ENCODE results near the gene NELFA.

Gene NELFA

DNA sequence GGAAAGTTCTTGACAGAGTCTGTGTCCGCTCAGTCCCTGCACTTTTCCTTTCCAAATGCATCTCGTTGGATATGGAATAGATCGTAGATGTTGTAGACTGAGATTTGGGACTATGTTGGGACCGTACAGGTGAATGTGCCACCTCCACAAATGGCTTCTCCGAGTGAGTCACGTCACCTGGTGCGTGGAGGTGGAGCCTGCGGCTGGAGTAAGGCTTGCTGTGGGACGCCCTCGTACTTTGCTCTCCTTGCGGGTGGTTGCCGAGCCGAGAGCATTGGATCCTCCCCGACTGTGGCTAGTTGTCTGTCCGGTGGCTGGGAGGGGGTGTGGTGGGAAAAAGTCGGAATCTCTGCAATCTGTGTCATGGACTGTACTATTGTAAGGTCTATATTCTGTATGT lies 60.5 kb downstream of the NELFA start:
- Mint-ChIP-seq H3K4me1 (peaks cover 15% of the 10 kb centered on the region), H3K9me3 (no peaks in the 10 kb centered on the region), H3K4me3 (no peak overlapping the region), H3K27me3 (ENCODE audit: low read depth, poor library complexity) (peaks cover 6% of the 10 kb centered on the region), H3K36me3 (ENCODE audit: low read depth) (peaks cover 55% of the 10 kb centered on the region), H3K27ac (peak overlapping the region; percentile 88)
- TF ChIP-seq, protein P1, sequence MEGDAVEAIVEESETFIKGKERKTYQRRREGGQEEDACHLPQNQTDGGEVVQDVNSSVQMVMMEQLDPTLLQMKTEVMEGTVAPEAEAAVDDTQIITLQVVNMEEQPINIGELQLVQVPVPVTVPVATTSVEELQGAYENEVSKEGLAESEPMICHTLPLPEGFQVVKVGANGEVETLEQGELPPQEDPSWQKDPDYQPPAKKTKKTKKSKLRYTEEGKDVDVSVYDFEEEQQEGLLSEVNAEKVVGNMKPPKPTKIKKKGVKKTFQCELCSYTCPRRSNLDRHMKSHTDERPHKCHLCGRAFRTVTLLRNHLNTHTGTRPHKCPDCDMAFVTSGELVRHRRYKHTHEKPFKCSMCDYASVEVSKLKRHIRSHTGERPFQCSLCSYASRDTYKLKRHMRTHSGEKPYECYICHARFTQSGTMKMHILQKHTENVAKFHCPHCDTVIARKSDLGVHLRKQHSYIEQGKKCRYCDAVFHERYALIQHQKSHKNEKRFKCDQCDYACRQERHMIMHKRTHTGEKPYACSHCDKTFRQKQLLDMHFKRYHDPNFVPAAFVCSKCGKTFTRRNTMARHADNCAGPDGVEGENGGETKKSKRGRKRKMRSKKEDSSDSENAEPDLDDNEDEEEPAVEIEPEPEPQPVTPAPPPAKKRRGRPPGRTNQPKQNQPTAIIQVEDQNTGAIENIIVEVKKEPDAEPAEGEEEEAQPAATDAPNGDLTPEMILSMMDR (IDR thresholded peaks at IDR 0.05), result no peak
- no peak for DNase-seq

DNA sequence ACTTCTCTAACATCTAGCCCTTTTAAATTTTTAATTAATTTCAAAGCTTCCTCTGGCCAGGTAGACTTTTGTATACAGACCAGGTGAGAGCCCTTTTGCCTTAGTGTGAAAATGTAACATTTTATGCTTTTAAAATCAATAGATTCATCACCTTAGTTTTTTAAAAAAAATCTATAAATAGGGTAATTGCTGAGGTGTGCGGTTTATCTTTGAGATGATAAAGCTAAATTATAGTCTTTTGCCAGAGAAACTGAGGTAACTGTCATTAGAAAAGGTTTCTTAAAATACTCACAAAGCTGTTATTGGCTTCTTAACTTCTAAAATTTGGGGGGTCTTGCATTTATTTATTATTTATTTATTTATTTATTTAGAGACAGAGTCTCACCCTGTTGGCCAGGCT lies 62.9 kb downstream of the NELFA start:
- peaks cover 15% of the 10 kb centered on the region for H3K4me1 Mint-ChIP-seq
- no peak for DNase-seq
- no peak overlapping the region for H3K27ac Mint-ChIP-seq
- H3K27me3 Mint-ChIP-seq (ENCODE audit: low read depth, poor library complexity), result peaks cover 6% of the 10 kb centered on the region
- TF ChIP-seq, protein P1 (IDR thresholded peaks at IDR 0.05), result no peak
- H3K36me3 Mint-ChIP-seq (ENCODE audit: low read depth), result peaks cover 55% of the 10 kb centered on the region
- no peaks in the 10 kb centered on the region for H3K9me3 Mint-ChIP-seq
- no peak overlapping the region for H3K4me3 Mint-ChIP-seq

DNA sequence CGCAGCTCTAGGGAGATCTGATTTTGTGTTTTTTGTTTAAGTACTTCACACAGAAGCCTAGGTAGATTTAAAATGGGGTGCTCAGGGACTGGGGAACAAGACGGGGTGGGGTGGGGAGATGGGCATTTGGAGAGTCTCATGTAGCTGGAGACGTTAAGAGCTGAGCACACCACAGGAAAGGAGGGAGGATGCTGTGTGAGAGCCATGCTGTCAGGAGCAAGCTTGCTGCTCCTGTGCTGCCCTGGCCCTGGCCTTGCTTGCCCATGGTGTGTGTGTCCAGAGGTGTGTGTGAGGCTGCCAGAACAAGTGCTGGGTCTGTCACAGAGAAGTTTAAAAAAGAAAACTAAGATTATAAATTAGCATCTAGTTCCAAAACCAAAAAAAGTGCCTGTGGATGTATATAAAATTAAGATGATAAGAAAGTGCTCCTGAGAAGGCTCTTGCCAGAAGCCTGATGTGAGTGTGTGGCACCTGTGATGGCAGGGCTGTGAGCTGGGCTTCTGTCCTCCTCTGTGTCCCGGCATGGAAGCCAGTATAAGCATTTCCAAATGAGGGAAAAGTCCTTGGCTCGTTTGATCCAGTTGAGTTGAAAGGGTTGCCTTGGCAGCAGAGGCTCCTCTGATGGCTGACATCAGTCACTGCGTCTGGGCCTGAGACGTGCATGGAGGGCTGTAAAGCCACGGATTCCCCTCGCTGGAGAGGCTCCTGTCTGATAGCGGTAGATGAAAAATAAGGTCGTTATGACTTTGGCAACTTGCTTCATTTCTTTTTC lies 63.5 kb downstream of the NELFA start:
- no peaks in the 10 kb centered on the region for H3K9me3 Mint-ChIP-seq
- peaks cover 60% of the 10 kb centered on the region for H3K36me3 Mint-ChIP-seq (ENCODE audit: low read depth)
- TF ChIP-seq, protein P1 (IDR thresholded peaks at IDR 0.05), result no peak
- DNase-seq, result no peak
- H3K4me1 Mint-ChIP-seq, result peaks cover 19% of the 10 kb centered on the region
- peaks cover 6% of the 10 kb centered on the region for H3K27me3 Mint-ChIP-seq (ENCODE audit: low read depth, poor library complexity)
- no peak overlapping the region for H3K4me3 Mint-ChIP-seq
- H3K27ac Mint-ChIP-seq, result peak overlapping the region; percentile 71

DNA sequence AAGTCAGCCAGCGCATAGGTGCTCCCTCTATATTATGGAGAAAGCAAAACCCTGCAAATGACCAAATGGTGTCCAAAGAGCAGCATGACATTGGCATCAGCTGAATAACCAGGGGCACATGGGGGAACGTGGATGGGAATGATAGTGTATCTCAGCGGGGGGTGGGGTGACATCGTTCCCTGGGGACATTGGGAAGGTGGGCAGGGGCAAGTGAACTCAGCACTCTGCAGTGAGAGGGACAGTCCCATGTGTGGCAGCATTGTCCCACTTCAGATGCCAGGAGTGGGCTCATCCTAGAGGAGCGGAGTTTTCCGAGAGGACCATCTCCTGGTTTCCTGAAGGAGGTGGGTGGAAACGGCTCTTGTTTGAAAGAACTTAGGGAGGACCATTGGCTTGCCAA lies 64.8 kb downstream of the NELFA start:
- peaks cover 6% of the 10 kb centered on the region for H3K27me3 Mint-ChIP-seq (ENCODE audit: low read depth, poor library complexity)
- DNase-seq, result no peak
- TF ChIP-seq, protein P1 (IDR thresholded peaks at IDR 0.05), result no peak
- no peak overlapping the region for H3K27ac Mint-ChIP-seq
- H3K9me3 Mint-ChIP-seq, result no peaks in the 10 kb centered on the region
- H3K4me1 Mint-ChIP-seq, result peaks cover 31% of the 10 kb centered on the region
- no peak overlapping the region for H3K4me3 Mint-ChIP-seq
- H3K36me3 Mint-ChIP-seq (ENCODE audit: low read depth), result peaks cover 69% of the 10 kb centered on the region

DNA sequence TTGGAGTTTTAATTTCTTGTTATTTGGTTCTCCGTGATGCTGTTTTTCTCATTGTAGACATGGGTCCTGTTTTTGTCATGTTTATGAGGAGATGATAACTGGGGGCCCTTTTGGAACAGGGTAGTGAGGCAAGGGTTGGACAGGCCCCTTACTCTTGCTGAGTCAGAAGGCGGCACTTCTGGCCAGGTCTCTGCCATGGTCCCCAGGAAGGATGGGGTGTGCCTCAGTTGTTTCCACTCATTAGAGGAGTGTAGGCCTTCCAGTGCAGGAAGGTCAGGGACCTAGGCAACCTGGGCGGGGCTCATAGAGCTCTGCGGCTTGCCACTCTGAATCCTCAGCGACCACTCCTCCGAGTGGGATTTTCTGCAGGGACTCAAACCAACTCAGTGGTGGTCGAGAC lies 68.2 kb downstream of the NELFA start:
- Mint-ChIP-seq H3K27me3 (ENCODE audit: low read depth, poor library complexity) (no peaks in the 10 kb centered on the region), H3K27ac (peak overlapping the region; percentile 86), H3K9me3 (no peaks in the 10 kb centered on the region), H3K36me3 (ENCODE audit: low read depth) (peaks cover 52% of the 10 kb centered on the region), H3K4me1 (peaks cover 35% of the 10 kb centered on the region), H3K4me3 (no peak overlapping the region)
- TF ChIP-seq, protein P1 (IDR thresholded peaks at IDR 0.05), result no peak
- DNase-seq, result no peak

All from nephron progenitor cell (in vitro differentiated cells).